Measurements from ENCODE around the gene AREL1. TPM values are rescaled to one million over a fixed set of nuclear protein-coding genes. Genes with fewer than 3 reads are reported as not detected.

The AREL1 gene
- total RNA-seq, 1 experiment from 2014 or later, result 44.7 TPM

GRCh38 chr14:74703043-74703442, 9.8 kb downstream of the AREL1 start:
- H3K27ac ChIP-seq (ENCODE audit: low read length), result no peak overlapping the region
- H3K36me3 ChIP-seq (ENCODE audit: control insufficient read depth, insufficient read depth, low read length), result no peaks in the 10 kb centered on the region
- ChIA-PET CTCF (no interaction called here), POLR2A (no interaction called here)
- intact Hi-C loops (cut with micrococcal nuclease; ENCODE audit: unreplicated experiment), result no loop called here
- no peak for TF ChIP-seq POLR2AphosphoS5 (IDR thresholded peaks at IDR 0.05; ENCODE audit: low read depth, low read length)
- TF ChIP-seq SIN3A (IDR thresholded peaks at IDR 0.05; ENCODE audit: borderline replicate concordance, insufficient read depth, low read depth, low read length), result no peak
- TF ChIP-seq, protein P1, sequence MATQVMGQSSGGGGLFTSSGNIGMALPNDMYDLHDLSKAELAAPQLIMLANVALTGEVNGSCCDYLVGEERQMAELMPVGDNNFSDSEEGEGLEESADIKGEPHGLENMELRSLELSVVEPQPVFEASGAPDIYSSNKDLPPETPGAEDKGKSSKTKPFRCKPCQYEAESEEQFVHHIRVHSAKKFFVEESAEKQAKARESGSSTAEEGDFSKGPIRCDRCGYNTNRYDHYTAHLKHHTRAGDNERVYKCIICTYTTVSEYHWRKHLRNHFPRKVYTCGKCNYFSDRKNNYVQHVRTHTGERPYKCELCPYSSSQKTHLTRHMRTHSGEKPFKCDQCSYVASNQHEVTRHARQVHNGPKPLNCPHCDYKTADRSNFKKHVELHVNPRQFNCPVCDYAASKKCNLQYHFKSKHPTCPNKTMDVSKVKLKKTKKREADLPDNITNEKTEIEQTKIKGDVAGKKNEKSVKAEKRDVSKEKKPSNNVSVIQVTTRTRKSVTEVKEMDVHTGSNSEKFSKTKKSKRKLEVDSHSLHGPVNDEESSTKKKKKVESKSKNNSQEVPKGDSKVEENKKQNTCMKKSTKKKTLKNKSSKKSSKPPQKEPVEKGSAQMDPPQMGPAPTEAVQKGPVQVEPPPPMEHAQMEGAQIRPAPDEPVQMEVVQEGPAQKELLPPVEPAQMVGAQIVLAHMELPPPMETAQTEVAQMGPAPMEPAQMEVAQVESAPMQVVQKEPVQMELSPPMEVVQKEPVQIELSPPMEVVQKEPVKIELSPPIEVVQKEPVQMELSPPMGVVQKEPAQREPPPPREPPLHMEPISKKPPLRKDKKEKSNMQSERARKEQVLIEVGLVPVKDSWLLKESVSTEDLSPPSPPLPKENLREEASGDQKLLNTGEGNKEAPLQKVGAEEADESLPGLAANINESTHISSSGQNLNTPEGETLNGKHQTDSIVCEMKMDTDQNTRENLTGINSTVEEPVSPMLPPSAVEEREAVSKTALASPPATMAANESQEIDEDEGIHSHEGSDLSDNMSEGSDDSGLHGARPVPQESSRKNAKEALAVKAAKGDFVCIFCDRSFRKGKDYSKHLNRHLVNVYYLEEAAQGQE (IDR thresholded peaks at IDR 0.05; ENCODE audit: insufficient read depth in 1 of 2, low read depth in 2 of 2, low read length in 1 of 2), result no peak
- TF ChIP-seq TCF7L2 (IDR thresholded peaks at IDR 0.05; ENCODE audit: low read depth, low read length), result no peak
- TF ChIP-seq CTCF (IDR thresholded peaks at IDR 0.05), result no peak
- no peak for ATAC-seq
- H3K4me3 ChIP-seq (ENCODE audit: low read depth in 2 of 2, low read length in 2 of 2), result no peak overlapping the region
- no peaks in the 10 kb centered on the region for H3K27me3 ChIP-seq (ENCODE audit: control insufficient read depth, insufficient read depth, low read length)
- in situ Hi-C loops (cut with HindIII; ENCODE audit: low pct_unique_long_range_greater_than_20kb, low sequenced_read_pairs), result no loop called here
- H3K9me3 ChIP-seq (ENCODE audit: control insufficient read depth, insufficient read depth, low read depth, low read length), result peaks cover 2% of the 10 kb centered on the region; the same call in 1 of the 2 replicates
- no peaks in the 10 kb centered on the region for H3K4me1 ChIP-seq (ENCODE audit: control insufficient read depth, insufficient read depth, low read length)
- BruUV-seq (replicated peaks), result no TSS peak
- DNase-seq (ENCODE audit: low read depth, low spot score), result no peak

DNA sequence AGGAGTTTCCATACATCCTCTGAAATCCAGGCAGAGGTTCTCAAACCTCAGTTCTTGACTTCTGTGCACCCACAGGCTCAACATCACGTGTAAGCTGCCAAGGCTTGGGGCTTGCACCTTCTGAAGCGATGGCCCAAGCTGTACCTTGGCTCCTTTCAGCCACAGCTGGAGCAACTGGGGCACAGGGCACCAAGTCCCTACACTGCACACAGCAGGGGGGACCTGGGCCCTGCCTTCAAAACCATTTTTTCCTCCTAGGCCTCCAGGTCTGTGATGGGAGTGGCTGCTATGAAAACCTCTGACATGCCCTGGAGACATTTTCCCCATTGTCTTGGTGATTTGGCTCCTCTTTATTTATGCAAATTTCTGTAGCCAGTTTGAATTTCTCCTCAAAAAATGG, 10.6 kb downstream of the AREL1 start:
- intact Hi-C loops (cut with micrococcal nuclease; ENCODE audit: unreplicated experiment), result no loop called here
- Histone ChIP-seq H3K4me3 (ENCODE audit: low read depth in 2 of 2, low read length in 2 of 2) (no peak overlapping the region), H3K36me3 (ENCODE audit: control insufficient read depth, insufficient read depth, low read length) (no peaks in the 10 kb centered on the region), H3K27ac (ENCODE audit: low read length) (no peak overlapping the region), H3K4me1 (ENCODE audit: control insufficient read depth, insufficient read depth, low read length) (no peaks in the 10 kb centered on the region), H3K27me3 (ENCODE audit: control insufficient read depth, insufficient read depth, low read length) (no peaks in the 10 kb centered on the region), H3K9me3 (ENCODE audit: control insufficient read depth, insufficient read depth, low read depth, low read length) (peaks cover 2% of the 10 kb centered on the region; the same call in 1 of the 2 replicates)
- in situ Hi-C loops (cut with HindIII; ENCODE audit: low pct_unique_long_range_greater_than_20kb, low sequenced_read_pairs), result no loop called here
- POLR2A ChIA-PET, result no interaction called here
- BruUV-seq (replicated peaks), result no TSS peak
- no peak for ATAC-seq
- no peak for DNase-seq (ENCODE audit: low read depth, low spot score)
- CTCF ChIA-PET, result no interaction called here
- TF ChIP-seq TCF7L2 (IDR thresholded peaks at IDR 0.05; ENCODE audit: low read depth, low read length) (no peak), CTCF (IDR thresholded peaks at IDR 0.05) (no peak), SIN3A (IDR thresholded peaks at IDR 0.05; ENCODE audit: borderline replicate concordance, insufficient read depth, low read depth, low read length) (no peak), POLR2AphosphoS5 (IDR thresholded peaks at IDR 0.05; ENCODE audit: low read depth, low read length) (no peak)
- TF ChIP-seq, protein P1 (IDR thresholded peaks at IDR 0.05; ENCODE audit: insufficient read depth in 1 of 2, low read depth in 2 of 2, low read length in 1 of 2), result no peak
